Measurements from ENCODE around the gene VPS37C.

DNA sequence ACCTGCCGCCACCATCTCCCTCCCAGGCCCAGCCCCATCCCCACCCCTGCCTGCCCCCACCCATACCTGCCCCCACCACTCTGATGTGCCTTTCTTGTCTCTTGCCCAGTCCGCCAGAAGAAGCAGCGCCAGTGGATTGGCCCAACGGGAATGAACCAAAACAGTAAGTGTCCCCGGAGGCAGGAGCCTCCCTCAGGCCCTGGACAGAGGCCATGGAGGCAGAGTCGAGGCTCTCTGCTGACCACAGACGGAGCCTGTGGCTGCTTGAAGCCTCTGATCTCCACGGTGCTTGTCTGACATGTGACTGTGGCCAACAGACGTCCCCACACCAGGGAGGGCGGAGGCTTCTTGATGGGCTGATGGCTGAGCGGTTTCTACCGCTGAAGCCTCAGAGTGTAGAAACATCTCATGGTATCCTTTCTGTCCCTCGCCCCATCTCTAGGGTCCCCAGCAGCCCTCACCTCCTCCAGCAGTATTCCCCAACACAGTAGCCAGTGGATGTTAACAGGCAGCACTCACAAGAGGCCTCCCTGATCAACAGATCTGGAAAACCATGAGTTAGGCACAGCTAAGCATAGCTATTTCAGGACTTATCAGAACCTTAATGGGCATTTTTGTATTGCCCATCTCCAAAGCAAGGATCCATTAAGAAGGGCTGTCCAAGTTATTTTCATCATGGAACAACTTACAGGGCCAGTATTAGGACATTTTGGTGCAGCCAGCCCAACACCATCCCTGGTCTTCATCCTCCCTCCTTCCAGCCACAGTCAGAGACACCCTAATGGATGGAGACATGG lies 37.3 kb downstream of the VPS37C start:
- TF ChIP-seq, protein P1, sequence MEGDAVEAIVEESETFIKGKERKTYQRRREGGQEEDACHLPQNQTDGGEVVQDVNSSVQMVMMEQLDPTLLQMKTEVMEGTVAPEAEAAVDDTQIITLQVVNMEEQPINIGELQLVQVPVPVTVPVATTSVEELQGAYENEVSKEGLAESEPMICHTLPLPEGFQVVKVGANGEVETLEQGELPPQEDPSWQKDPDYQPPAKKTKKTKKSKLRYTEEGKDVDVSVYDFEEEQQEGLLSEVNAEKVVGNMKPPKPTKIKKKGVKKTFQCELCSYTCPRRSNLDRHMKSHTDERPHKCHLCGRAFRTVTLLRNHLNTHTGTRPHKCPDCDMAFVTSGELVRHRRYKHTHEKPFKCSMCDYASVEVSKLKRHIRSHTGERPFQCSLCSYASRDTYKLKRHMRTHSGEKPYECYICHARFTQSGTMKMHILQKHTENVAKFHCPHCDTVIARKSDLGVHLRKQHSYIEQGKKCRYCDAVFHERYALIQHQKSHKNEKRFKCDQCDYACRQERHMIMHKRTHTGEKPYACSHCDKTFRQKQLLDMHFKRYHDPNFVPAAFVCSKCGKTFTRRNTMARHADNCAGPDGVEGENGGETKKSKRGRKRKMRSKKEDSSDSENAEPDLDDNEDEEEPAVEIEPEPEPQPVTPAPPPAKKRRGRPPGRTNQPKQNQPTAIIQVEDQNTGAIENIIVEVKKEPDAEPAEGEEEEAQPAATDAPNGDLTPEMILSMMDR (IDR thresholded peaks at IDR 0.05) = no peak
- no peak for TF ChIP-seq ZFX (IDR thresholded peaks at IDR 0.05; ENCODE audit: borderline replicate concordance)

Measured in 22Rv1 (cell line).